ENCODE data around the gene ACP5.
A peak's percentile ranks its signal among the peaks of the same experiment; 100 is the strongest.

Gene ACP5

DNA sequence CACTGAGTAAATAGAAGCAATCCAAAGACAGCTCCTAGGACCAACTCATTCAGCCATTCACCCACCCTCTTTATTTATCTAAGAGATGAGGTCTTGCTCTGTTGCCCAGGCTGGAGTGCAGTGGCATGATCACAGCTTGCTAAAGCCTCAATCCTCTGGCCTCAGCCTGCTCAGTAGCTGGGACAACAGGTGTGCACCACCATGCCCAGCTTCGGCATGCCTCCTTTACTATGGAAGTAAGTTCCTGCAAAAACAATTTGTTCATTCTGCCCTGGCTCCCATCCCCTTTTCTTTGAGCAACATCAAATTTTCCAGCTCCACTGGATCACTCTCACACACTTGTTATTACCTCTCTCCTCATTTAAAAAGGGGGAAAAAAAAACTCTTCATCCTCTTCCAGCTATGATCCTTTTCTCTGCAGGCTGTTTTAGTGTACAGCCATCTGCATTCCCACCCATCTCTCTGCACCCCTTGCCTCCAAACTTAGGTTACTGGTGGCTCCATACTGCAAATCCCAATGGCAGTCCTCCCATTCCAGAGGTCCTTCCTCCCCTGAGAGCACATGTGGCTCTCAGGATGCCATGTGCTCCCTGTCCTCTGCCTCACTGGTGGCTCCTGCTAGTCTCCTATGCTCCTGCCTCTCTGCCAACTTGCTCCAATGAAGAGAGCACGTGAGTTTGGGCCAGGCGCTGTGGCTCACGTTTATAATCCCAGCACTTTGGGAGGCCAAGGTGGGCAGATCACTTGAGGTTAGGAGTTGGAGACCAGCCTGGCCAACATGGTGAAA is 20.6 kb downstream of the ACP5 start:
- TF ChIP-seq CTCF (conservative IDR thresholded peaks at IDR 0.05; ENCODE audit: low read length) (no peak), EZH2phosphoT487 (IDR thresholded peaks at IDR 0.05; ENCODE audit: borderline replicate concordance) (no peak)
- no peaks in the 10 kb centered on the region for H3F3A ChIP-seq (ENCODE audit: low read depth)
- H3K4me2 ChIP-seq (ENCODE audit: low read depth, low read length, poor library complexity, severe bottlenecking), result peak overlapping the region; percentile 34
- H2AFZ ChIP-seq (ENCODE audit: low read length), result no peak overlapping the region
- H3K36me3 ChIP-seq (ENCODE audit: insufficient read depth, low read length), result peaks cover 9% of the 10 kb centered on the region; the same call in 1 of the 2 replicates
- peaks cover 9% of the 10 kb centered on the region for H3K4me1 ChIP-seq (ENCODE audit: insufficient read depth, low read length, poor library complexity, severe bottlenecking)
- H3K9ac ChIP-seq (ENCODE audit: low read depth, low read length, poor library complexity, severe bottlenecking), result no peak overlapping the region
- no peaks in the 10 kb centered on the region for H3K9me2 ChIP-seq (replicated peaks; ENCODE audit: low read depth, low read length)
- H3K27me3 ChIP-seq (ENCODE audit: insufficient read depth, low read length, poor library complexity, severe bottlenecking), result no peaks in the 10 kb centered on the region
- H3K4me3 ChIP-seq (ENCODE audit: low read length, poor library complexity, severe bottlenecking), result no peak overlapping the region
- H4K20me1 ChIP-seq (ENCODE audit: insufficient read depth, low read length, poor library complexity, severe bottlenecking), result peaks cover 13% of the 10 kb centered on the region
- no peaks in the 10 kb centered on the region for H3K9me3 ChIP-seq (ENCODE audit: insufficient read depth, low read depth, low read length)
- peaks cover 36% of the 10 kb centered on the region for H3K79me2 ChIP-seq (ENCODE audit: insufficient read depth, low read length)

DNA sequence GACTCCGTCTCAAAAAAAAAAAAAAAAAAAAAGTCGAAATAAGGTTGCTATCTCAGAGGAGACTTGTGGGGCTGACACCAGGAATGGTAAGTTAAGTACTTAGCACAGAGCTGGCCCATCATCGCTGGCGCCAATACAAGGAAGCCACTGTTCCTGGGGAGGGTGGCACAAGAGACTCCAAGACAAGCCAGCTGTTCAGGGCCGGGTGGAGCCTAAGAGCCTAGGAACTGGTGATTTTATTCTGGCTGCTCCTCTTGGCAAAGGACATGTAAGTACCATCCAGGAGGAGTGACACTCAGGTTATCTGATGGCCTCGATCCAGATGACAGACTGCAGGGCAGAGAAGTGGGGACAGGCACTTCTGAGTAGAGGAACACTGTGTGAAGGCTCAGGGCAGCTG is 22.2 kb downstream of the ACP5 start:
- H3K4me3 ChIP-seq (ENCODE audit: low read length, poor library complexity, severe bottlenecking), result no peak overlapping the region
- peaks cover 13% of the 10 kb centered on the region for H4K20me1 ChIP-seq (ENCODE audit: insufficient read depth, low read length, poor library complexity, severe bottlenecking)
- no peaks in the 10 kb centered on the region for H3K27me3 ChIP-seq (ENCODE audit: insufficient read depth, low read length, poor library complexity, severe bottlenecking)
- H3F3A ChIP-seq (ENCODE audit: low read depth), result no peaks in the 10 kb centered on the region
- H3K9me2 ChIP-seq (replicated peaks; ENCODE audit: low read depth, low read length), result no peaks in the 10 kb centered on the region
- peaks cover 36% of the 10 kb centered on the region for H3K79me2 ChIP-seq (ENCODE audit: insufficient read depth, low read length)
- TF ChIP-seq EZH2phosphoT487 (IDR thresholded peaks at IDR 0.05; ENCODE audit: borderline replicate concordance) (no peak), CTCF (conservative IDR thresholded peaks at IDR 0.05; ENCODE audit: low read length) (no peak)
- H3K4me2 ChIP-seq (ENCODE audit: low read depth, low read length, poor library complexity, severe bottlenecking), result no peak overlapping the region
- H3K9ac ChIP-seq (ENCODE audit: low read depth, low read length, poor library complexity, severe bottlenecking), result no peak overlapping the region
- no peak overlapping the region for H2AFZ ChIP-seq (ENCODE audit: low read length)
- no peaks in the 10 kb centered on the region for H3K9me3 ChIP-seq (ENCODE audit: insufficient read depth, low read depth, low read length)
- H3K4me1 ChIP-seq (ENCODE audit: insufficient read depth, low read length, poor library complexity, severe bottlenecking), result peaks cover 7% of the 10 kb centered on the region
- H3K36me3 ChIP-seq (ENCODE audit: insufficient read depth, low read length), result peaks cover 9% of the 10 kb centered on the region; the same call in 1 of the 2 replicates

DNA sequence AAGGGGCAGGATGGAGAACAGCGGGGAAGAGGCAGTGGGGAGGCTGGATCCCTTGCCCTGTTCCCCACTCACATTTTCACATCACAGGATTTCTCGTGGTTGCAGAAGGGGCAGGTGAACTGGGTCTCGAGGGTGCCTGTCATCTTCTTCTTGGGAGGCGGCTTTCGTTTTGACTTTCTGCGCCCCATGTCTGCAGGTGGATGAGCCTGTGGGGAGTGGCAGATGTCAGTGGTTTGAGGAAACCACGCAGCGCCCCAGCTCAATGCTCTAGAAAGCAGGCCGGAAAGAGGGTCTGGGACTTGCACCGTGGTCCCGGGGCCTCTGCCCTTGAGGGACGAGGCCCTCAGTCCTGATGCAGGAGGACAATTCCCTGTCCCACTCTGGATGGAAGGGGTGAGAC is 23.3 kb downstream of the ACP5 start:
- no peak for TF ChIP-seq CTCF (conservative IDR thresholded peaks at IDR 0.05; ENCODE audit: low read length)
- no peak for TF ChIP-seq EZH2phosphoT487 (IDR thresholded peaks at IDR 0.05; ENCODE audit: borderline replicate concordance)
- H3K79me2 ChIP-seq (ENCODE audit: insufficient read depth, low read length), result peaks cover 36% of the 10 kb centered on the region
- no peaks in the 10 kb centered on the region for H3F3A ChIP-seq (ENCODE audit: low read depth)
- H3K36me3 ChIP-seq (ENCODE audit: insufficient read depth, low read length), result peaks cover 9% of the 10 kb centered on the region; the same call in 1 of the 2 replicates
- no peaks in the 10 kb centered on the region for H3K9me2 ChIP-seq (replicated peaks; ENCODE audit: low read depth, low read length)
- no peaks in the 10 kb centered on the region for H3K9me3 ChIP-seq (ENCODE audit: insufficient read depth, low read depth, low read length)
- H3K4me3 ChIP-seq (ENCODE audit: low read length, poor library complexity, severe bottlenecking), result no peak overlapping the region
- no peak overlapping the region for H3K4me2 ChIP-seq (ENCODE audit: low read depth, low read length, poor library complexity, severe bottlenecking)
- H3K9ac ChIP-seq (ENCODE audit: low read depth, low read length, poor library complexity, severe bottlenecking), result no peak overlapping the region
- no peak overlapping the region for H2AFZ ChIP-seq (ENCODE audit: low read length)
- no peaks in the 10 kb centered on the region for H3K27me3 ChIP-seq (ENCODE audit: insufficient read depth, low read length, poor library complexity, severe bottlenecking)
- peaks cover 13% of the 10 kb centered on the region for H4K20me1 ChIP-seq (ENCODE audit: insufficient read depth, low read length, poor library complexity, severe bottlenecking)
- peaks cover 6% of the 10 kb centered on the region for H3K4me1 ChIP-seq (ENCODE audit: insufficient read depth, low read length, poor library complexity, severe bottlenecking)
